Activated CD8-positive, alpha-beta memory T cell treated with anti-CD3 and anti-CD28 coated beads, Interleukin-2, amount 10 ng/mL, durations not matched to agents 7 days and 5 days (primary cell): Measurements from ENCODE around the gene NTMT1. TPM values are rescaled to one million over a fixed set of nuclear protein-coding genes. Genes with fewer than 3 reads are reported as not detected.

Source experiments
- ATAC-seq: fragments of 150-1000 bp; cut with Tn5 transposase; one replicate; pipeline ENCODE4 v1.10.0; 2021; ENCODE audit warnings: moderate library complexity
- CTCF ChIA-PET: fragments of 350-600 bp; sonication (Branson Sonifier 250); formaldehyde crosslinking; loops from one replicate; lab custom pipeline; 2021; ENCODE audit warnings: antibody characterized with exemption; lab: Charles Lee
- DNase-seq: peaks from one replicate; pipeline ENCODE4 v3.0.0-alpha.2; 2020
- H3K27ac Mint-ChIP-seq: one replicate; pipeline ENCODE4 v1.8.0; 2021; ENCODE audit warnings: mild to moderate bottlenecking, mixed read lengths
- H3K27me3 Mint-ChIP-seq: one replicate; pipeline ENCODE4 v1.8.0; 2021; ENCODE audit warnings: mixed read lengths
- H3K36me3 Mint-ChIP-seq: one replicate; pipeline ENCODE4 v1.8.0; 2021; ENCODE audit warnings: mild to moderate bottlenecking, mixed read lengths
- H3K4me1 Mint-ChIP-seq: one replicate; pipeline ENCODE4 v1.8.0; 2021; ENCODE audit warnings: mixed read lengths
- H3K4me3 Mint-ChIP-seq: one replicate; pipeline ENCODE4 v1.8.0; 2021; ENCODE audit warnings: mild to moderate bottlenecking, moderate library complexity, mixed read lengths
- H3K9me3 Mint-ChIP-seq: one replicate; pipeline ENCODE4 v1.8.0; 2022; ENCODE audit warnings: low read depth, mixed read lengths
- total RNA-seq, 2 experiments: library from RNA; stranded (reverse); gene quantifications; one replicate each; pipeline ENCODE4 v1.2.3, GENCODE V29; 2021

Gene NTMT1
- total RNA-seq, 2 experiments from 2014 or later = 37.2 to 46.2 TPM

DNA sequence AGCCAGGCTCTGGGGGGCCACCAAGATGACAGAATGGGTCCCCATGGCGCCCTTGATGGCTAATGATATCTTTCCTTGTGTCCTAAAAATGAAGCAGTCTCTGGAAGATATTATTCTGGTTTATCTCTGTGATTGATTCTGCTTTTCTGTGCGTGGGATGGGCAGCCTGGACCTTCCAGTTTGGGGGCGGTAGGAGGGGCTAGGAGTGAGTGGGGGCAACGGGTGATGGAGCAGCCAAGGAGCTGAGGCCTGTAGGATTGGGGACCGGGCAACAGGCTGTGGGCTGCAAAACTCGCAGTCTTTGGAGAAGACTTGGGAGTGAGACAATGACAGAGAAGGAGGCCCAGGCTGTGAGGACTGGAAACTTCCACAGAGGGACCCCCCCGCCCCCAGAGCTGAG lies 48.3 kb downstream of the NTMT1 start:
- H3K4me1 Mint-ChIP-seq = no peaks in the 10 kb centered on the region
- no peak overlapping the region for H3K27ac Mint-ChIP-seq
- H3K4me3 Mint-ChIP-seq = no peak overlapping the region
- no peaks in the 10 kb centered on the region for H3K36me3 Mint-ChIP-seq
- peaks cover 33% of the 10 kb centered on the region for H3K27me3 Mint-ChIP-seq
- DNase-seq = no peak
- no peak for ATAC-seq
- no peaks in the 10 kb centered on the region for H3K9me3 Mint-ChIP-seq
- CTCF ChIA-PET = interaction anchor here (0.6 kb wide), 1 partner anchor 110 kb away, joined by 3 read pairs; no protein-coding TSS in a partner anchor

DNA sequence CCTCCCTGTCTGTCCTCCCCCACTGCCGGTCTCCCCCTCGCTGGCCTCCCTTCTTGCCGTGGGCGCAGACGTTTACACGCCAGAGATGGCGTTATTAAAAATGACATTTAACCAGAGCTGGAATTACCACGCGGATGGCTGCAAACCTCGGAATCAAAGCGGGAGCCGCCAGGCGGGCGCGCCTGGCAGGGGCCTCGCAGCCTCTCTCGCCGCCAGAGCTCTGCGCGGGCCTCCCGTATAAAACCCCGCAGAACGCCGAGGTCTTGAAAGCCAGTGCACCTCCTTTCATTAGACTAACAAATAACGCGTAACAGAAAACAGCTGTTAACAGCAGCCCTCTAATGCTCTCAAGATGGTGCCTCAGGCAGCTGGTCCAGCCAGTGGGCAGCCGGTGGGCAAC lies 49.7 kb downstream of the NTMT1 start:
- Mint-ChIP-seq H3K36me3 (no peaks in the 10 kb centered on the region), H3K27ac (no peak overlapping the region), H3K27me3 (peaks cover 26% of the 10 kb centered on the region), H3K9me3 (no peaks in the 10 kb centered on the region), H3K4me1 (no peaks in the 10 kb centered on the region), H3K4me3 (no peak overlapping the region)
- no peak for ATAC-seq
- no peak for DNase-seq
- CTCF ChIA-PET = interaction anchor here (1.2 kb wide), 1 partner anchor 51 kb away, joined by 4 read pairs; no protein-coding TSS in a partner anchor

DNA sequence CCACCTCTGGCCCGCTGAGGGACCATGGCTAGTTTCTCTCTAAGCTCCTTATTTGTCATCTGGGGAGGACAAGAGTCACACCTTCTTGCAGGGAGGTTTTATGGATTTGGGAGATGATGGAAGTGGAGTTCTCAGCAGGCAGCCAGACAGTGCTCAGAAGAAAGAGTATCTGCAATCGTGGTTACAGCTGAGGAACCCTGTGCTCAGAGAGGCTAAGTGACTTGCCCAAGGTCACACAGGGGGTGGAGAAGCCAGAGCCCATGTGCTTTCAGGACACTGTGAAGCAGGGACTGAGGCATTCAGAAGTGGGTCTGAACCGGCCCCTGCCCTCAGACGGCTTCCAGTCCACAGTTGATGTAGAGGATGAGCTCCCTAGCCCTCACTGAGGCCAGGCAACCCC lies 50.3 kb downstream of the NTMT1 start:
- Mint-ChIP-seq H3K36me3 (no peaks in the 10 kb centered on the region), H3K27me3 (peaks cover 26% of the 10 kb centered on the region), H3K9me3 (no peaks in the 10 kb centered on the region), H3K27ac (no peak overlapping the region), H3K4me1 (no peaks in the 10 kb centered on the region), H3K4me3 (no peak overlapping the region)
- DNase-seq (no peak), ATAC-seq (no peak)
- CTCF ChIA-PET = interaction anchor here (1.2 kb wide), 1 partner anchor 50 kb away, joined by 4 read pairs; no protein-coding TSS in a partner anchor

DNA sequence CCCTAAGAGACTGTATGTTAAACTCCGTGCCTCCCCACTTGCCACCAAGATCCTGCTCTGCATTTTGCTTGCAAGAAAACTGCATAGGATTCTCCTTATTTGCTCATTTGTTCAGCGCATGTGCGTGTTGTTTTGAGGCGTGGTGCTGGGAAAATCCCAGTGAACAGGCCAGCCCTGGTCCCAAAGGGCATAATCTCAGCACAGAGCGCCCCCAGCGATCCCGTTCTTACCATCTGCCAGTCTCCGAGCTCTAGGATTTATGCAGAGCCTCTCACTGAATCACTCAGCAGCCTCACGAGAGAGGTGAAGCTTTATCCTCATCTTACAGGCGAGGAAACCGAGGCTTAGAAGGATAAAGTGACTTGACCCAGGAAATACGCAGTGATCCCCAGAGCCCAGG lies 51.0 kb downstream of the NTMT1 start:
- Mint-ChIP-seq H3K27me3 (peaks cover 26% of the 10 kb centered on the region), H3K27ac (no peak overlapping the region), H3K4me1 (no peaks in the 10 kb centered on the region), H3K36me3 (no peaks in the 10 kb centered on the region), H3K9me3 (no peaks in the 10 kb centered on the region), H3K4me3 (no peak overlapping the region)
- no peak for ATAC-seq
- DNase-seq = no peak
- CTCF ChIA-PET = no interaction called here

DNA sequence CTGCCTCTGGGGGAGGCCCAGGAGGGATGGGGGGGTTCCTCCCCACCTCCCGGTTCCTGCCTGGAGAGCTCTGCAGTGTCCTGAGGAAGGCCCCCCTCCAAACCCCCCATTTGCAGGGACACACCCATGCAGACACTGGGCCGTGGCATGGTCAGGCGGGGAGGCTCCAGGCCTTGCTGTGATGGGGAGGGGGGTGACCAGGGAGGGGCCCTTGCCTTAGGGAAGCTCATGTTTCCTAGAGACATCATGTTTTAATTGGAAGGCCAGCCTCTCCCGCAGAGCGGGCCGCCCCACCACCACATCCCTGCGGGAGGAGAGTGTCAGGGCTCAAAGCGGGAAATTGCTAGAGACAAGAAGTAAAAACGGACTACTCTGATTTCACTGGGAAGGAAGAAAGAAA lies 51.5 kb downstream of the NTMT1 start:
- peaks cover 26% of the 10 kb centered on the region for H3K27me3 Mint-ChIP-seq
- CTCF ChIA-PET = no interaction called here
- DNase-seq (no peak), ATAC-seq (no peak)
- no peaks in the 10 kb centered on the region for H3K4me1 Mint-ChIP-seq
- no peak overlapping the region for H3K27ac Mint-ChIP-seq
- H3K4me3 Mint-ChIP-seq = no peak overlapping the region
- no peaks in the 10 kb centered on the region for H3K9me3 Mint-ChIP-seq
- no peaks in the 10 kb centered on the region for H3K36me3 Mint-ChIP-seq

DNA sequence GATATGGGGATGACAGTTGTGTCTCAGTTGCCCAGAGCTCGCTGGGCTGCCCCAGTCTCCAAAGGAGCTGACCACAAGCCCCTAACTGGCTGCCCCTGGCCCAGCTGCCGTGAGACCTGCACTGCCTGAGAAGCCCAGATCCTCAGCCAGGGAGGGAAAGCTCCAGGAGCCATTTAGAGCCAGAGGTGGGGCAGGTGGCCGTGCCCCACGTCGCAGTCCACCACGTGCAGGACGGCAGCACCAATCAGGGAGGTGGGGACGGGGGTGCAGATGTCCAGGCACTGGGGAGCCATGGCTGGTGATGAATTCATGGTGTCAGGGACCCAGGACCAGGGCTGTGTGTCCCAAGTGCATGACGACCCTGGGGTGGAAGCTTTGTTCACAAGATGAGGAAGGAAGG lies 52.9 kb downstream of the NTMT1 start:
- DNase-seq (no peak), ATAC-seq (no peak)
- H3K4me1 Mint-ChIP-seq = no peaks in the 10 kb centered on the region
- H3K27me3 Mint-ChIP-seq = peaks cover 26% of the 10 kb centered on the region
- no peaks in the 10 kb centered on the region for H3K36me3 Mint-ChIP-seq
- no peak overlapping the region for H3K4me3 Mint-ChIP-seq
- H3K27ac Mint-ChIP-seq = no peak overlapping the region
- H3K9me3 Mint-ChIP-seq = no peaks in the 10 kb centered on the region
- CTCF ChIA-PET = no interaction called here

DNA sequence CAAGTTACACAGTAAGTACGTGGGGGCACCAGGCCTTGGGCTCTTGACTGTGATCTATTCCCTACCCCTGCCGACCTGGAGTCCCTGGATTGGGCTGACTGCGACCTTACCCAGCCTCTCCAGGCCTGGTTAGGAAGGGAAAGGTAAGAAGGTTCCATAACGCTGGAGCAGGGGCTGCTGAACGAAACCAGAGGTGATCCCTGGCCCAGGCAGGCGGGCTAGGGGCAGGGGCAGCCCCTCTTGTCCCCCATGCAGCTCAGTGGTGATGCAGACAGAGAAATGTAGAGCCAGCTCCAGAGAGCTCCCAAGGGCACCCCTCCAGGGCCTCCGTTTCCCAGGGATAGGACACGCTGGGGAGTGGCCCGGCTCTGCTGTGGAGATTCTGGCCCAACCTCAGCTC lies 53.6 kb downstream of the NTMT1 start:
- CTCF ChIA-PET = no interaction called here
- Mint-ChIP-seq H3K27ac (no peak overlapping the region), H3K27me3 (peaks cover 26% of the 10 kb centered on the region), H3K4me1 (no peaks in the 10 kb centered on the region), H3K36me3 (no peaks in the 10 kb centered on the region), H3K4me3 (no peak overlapping the region), H3K9me3 (no peaks in the 10 kb centered on the region)
- DNase-seq (no peak), ATAC-seq (no peak)

DNA sequence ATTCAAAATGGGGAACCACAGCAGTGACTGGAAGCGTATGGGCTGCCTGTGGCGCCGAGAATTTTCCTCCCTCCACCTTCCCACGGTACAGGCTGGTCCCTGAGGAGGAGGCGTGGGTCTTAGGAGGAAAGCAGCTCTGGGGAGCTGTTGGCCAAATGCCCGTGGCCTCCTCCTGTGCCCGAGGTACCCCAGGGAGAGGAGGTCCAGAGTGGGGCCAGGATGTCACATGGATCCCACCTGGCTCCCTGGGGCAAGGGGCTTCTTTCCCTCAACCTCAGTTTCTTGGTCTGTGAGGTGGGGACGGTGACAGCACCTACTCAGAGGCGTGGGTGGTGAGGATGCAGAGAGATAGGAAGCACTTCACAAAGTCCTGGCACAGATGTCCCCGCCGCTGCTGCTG lies 56.0 kb downstream of the NTMT1 start:
- Mint-ChIP-seq H3K9me3 (no peaks in the 10 kb centered on the region), H3K4me3 (no peak overlapping the region), H3K36me3 (no peaks in the 10 kb centered on the region), H3K4me1 (no peaks in the 10 kb centered on the region), H3K27me3 (peaks cover 18% of the 10 kb centered on the region), H3K27ac (no peak overlapping the region)
- ATAC-seq (peak; percentile 12), DNase-seq (no peak)
- CTCF ChIA-PET = interaction anchor here (1.0 kb wide), 1 partner anchor 102 kb away, joined by 3 read pairs; no protein-coding TSS in a partner anchor

DNA sequence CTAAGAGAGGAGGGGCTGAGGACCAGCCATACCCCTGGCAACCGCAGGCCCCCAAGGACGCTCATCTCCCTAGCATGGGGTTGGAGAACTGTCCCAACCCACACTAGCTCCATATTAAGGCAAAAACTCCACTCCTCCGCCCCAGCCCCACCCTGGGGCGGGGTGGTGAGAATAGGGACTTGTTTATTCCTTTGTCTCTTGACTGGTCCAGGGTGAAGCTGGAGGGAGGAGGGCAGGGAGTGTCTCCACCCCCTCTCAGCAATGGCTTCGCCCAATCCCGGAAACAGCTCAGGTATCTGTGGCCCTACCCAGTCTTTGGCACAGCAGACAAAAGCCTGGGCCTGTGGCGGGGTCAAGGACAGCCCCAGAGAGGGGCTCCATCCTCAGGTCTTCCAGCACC lies 56.4 kb downstream of the NTMT1 start:
- CTCF ChIA-PET = interaction anchor here (1.0 kb wide), 1 partner anchor 102 kb away, joined by 3 read pairs; no protein-coding TSS in a partner anchor
- H3K36me3 Mint-ChIP-seq = no peaks in the 10 kb centered on the region
- H3K9me3 Mint-ChIP-seq = no peaks in the 10 kb centered on the region
- peaks cover 13% of the 10 kb centered on the region for H3K27me3 Mint-ChIP-seq
- no peak overlapping the region for H3K27ac Mint-ChIP-seq
- no peaks in the 10 kb centered on the region for H3K4me1 Mint-ChIP-seq
- H3K4me3 Mint-ChIP-seq = no peak overlapping the region
- ATAC-seq (no peak), DNase-seq (no peak)

DNA sequence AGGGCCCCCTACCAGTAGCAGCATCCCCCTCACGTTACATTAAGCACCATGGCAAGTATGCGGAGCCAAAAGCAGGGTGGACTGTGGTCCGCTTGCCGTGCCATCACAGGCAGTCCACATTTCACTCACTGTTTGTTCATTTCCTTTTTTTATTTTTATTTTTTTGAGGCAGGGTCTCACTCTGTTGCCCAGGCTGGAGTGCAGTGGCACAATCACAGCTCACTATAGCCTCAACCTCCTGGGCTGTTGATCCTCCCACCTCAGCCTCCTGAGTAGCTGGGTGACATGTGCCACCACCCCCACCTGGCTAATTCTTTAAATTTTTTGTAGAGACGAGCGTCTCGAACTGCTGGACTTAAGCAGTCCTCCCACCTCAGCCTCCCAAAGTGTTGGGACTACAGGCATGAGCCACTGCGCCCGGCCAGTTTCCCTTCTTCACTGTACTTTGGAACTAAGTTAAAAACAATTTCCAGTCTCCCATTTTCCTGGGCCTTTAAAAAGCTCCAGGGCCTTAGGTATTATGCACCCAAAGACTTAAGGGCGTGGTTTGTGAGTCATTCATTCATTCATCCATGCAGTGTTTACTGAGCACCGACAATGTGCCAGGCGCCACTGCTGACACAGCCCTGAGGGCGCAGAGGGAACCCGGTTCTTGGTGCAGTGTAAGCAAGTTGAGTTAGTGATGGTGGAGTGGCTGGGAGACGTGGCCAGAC lies 59.4 kb downstream of the NTMT1 start:
- Mint-ChIP-seq H3K4me1 (no peaks in the 10 kb centered on the region), H3K27ac (no peak overlapping the region), H3K36me3 (no peaks in the 10 kb centered on the region), H3K27me3 (no peaks in the 10 kb centered on the region), H3K9me3 (no peaks in the 10 kb centered on the region), H3K4me3 (no peak overlapping the region)
- ATAC-seq = no peak
- CTCF ChIA-PET = no interaction called here
- no peak for DNase-seq

Other genes starting within 250 kb of the NTMT1 start
- not detected for gene C9orf50, start 5.1 kb upstream of the NTMT1 start, total RNA-seq
- 10 to 100 TPM; 25.0 to 26.4 TPM for gene ASB6, start 16.0 kb downstream of the NTMT1 start, total RNA-seq
- gene PRRX2, start 39.5 kb downstream of the NTMT1 start, total RNA-seq = under 1 TPM in 1 of 2 experiments, not detected in 1; 0.28 TPM
- not detected for gene PTGES, start 126.9 kb downstream of the NTMT1 start, total RNA-seq
- gene TOR1B, start 177.0 kb downstream of the NTMT1 start, total RNA-seq = 10 to 100 TPM; 30.1 to 31.5 TPM
- gene TOR1A, start 198.0 kb downstream of the NTMT1 start, total RNA-seq = 10 to 100 TPM; 56.1 to 69.6 TPM
- gene C9orf78, start 209.1 kb downstream of the NTMT1 start, total RNA-seq = 10 to 100 TPM; 77.7 to 90.2 TPM
- 100 to 1,000 TPM; 114 to 155 TPM for gene USP20, start 209.3 kb downstream of the NTMT1 start, total RNA-seq